ENCODE results near the gene SERPINE3. TPM values are rescaled to one million over a fixed set of nuclear protein-coding genes. Genes with fewer than 3 reads are reported as not detected.

The SERPINE3 gene
- total RNA-seq, 2 experiments from 2014 or later, result not detected

GRCh38 chr13:51317262-51317661 is 22.2 kb upstream of the SERPINE3 start:
- ATAC-seq, result no peak
- Mint-ChIP-seq H3K27ac (no peak overlapping the region), H3K4me3 (no peak overlapping the region), H3K36me3 (ENCODE audit: low read depth) (no peaks in the 10 kb centered on the region), H3K27me3 (ENCODE audit: low read depth) (peaks cover under 1% of the 10 kb centered on the region), H3K4me1 (ENCODE audit: low read depth) (no peaks in the 10 kb centered on the region), H3K9me3 (ENCODE audit: insufficient read depth) (no peaks in the 10 kb centered on the region)
- DNase-seq, result no peak
- CTCF ChIA-PET, result interaction anchor here (0.7 kb wide), 1 partner anchor 31 kb away, joined by 3 read pairs; no protein-coding TSS in a partner anchor
- POLR2A ChIA-PET, result no interaction called here

GRCh38 chr13:51318015-51318414 is 21.5 kb upstream of the SERPINE3 start:
- Mint-ChIP-seq H3K27ac (no peak overlapping the region), H3K36me3 (ENCODE audit: low read depth) (no peaks in the 10 kb centered on the region), H3K4me3 (no peak overlapping the region), H3K9me3 (ENCODE audit: insufficient read depth) (no peaks in the 10 kb centered on the region), H3K4me1 (ENCODE audit: low read depth) (no peaks in the 10 kb centered on the region), H3K27me3 (ENCODE audit: low read depth) (no peaks in the 10 kb centered on the region)
- no peak for DNase-seq
- ChIA-PET POLR2A (no interaction called here), CTCF (no interaction called here)
- ATAC-seq, result no peak

GRCh38 chr13:51318876-51319275 is 20.6 kb upstream of the SERPINE3 start:
- CTCF ChIA-PET, result no interaction called here
- no peak overlapping the region for H3K4me3 Mint-ChIP-seq
- no peaks in the 10 kb centered on the region for H3K27me3 Mint-ChIP-seq (ENCODE audit: low read depth)
- DNase-seq (no peak), ATAC-seq (no peak)
- no peaks in the 10 kb centered on the region for H3K36me3 Mint-ChIP-seq (ENCODE audit: low read depth)
- POLR2A ChIA-PET, result interaction anchor here (0.5 kb wide), 1 partner anchor 36 kb away, joined by 3 read pairs; no protein-coding TSS in a partner anchor
- no peak overlapping the region for H3K27ac Mint-ChIP-seq
- H3K4me1 Mint-ChIP-seq (ENCODE audit: low read depth), result no peaks in the 10 kb centered on the region
- no peaks in the 10 kb centered on the region for H3K9me3 Mint-ChIP-seq (ENCODE audit: insufficient read depth)

- ChIA-PET CTCF (interaction anchor here (0.9 to 2.6 kb wide), 2 partner anchors 36 to 476 kb away, joined by 3 to 7 read pairs; no protein-coding TSS in a partner anchor), POLR2A (no interaction called here)
- no peak overlapping the region for H3K4me3 Mint-ChIP-seq
- H3K27me3 Mint-ChIP-seq (ENCODE audit: low read depth), result no peaks in the 10 kb centered on the region
- no peak overlapping the region for H3K27ac Mint-ChIP-seq
- no peaks in the 10 kb centered on the region for H3K36me3 Mint-ChIP-seq (ENCODE audit: low read depth)
- ATAC-seq (no peak), DNase-seq (no peak)
- H3K9me3 Mint-ChIP-seq (ENCODE audit: insufficient read depth), result no peaks in the 10 kb centered on the region
- no peaks in the 10 kb centered on the region for H3K4me1 Mint-ChIP-seq (ENCODE audit: low read depth)
Measured at GRCh38 chr13:51321836-51322235, 17.7 kb upstream of the SERPINE3 start.

- H3K27ac Mint-ChIP-seq, result no peak overlapping the region
- H3K36me3 Mint-ChIP-seq (ENCODE audit: low read depth), result no peaks in the 10 kb centered on the region
- H3K27me3 Mint-ChIP-seq (ENCODE audit: low read depth), result no peaks in the 10 kb centered on the region
- CTCF ChIA-PET, result interaction anchor here (0.9 to 2.6 kb wide), 2 partner anchors 37 to 475 kb away, joined by 3 to 7 read pairs; no protein-coding TSS in a partner anchor
- H3K9me3 Mint-ChIP-seq (ENCODE audit: insufficient read depth), result no peaks in the 10 kb centered on the region
- no peaks in the 10 kb centered on the region for H3K4me1 Mint-ChIP-seq (ENCODE audit: low read depth)
- no peak overlapping the region for H3K4me3 Mint-ChIP-seq
- POLR2A ChIA-PET, result no interaction called here
- DNase-seq (no peak), ATAC-seq (no peak)
Measured at GRCh38 chr13:51322826-51323225, 16.7 kb upstream of the SERPINE3 start.

- DNase-seq (no peak), ATAC-seq (no peak)
- Mint-ChIP-seq H3K36me3 (ENCODE audit: low read depth) (no peaks in the 10 kb centered on the region), H3K27me3 (ENCODE audit: low read depth) (no peaks in the 10 kb centered on the region), H3K27ac (no peak overlapping the region), H3K4me3 (no peak overlapping the region), H3K4me1 (ENCODE audit: low read depth) (no peaks in the 10 kb centered on the region), H3K9me3 (ENCODE audit: insufficient read depth) (no peaks in the 10 kb centered on the region)
- ChIA-PET POLR2A (no interaction called here), CTCF (no interaction called here)
Measured at GRCh38 chr13:51323824-51324511, 15.5 kb upstream of the SERPINE3 start.

GRCh38 chr13:51324714-51325420 is 14.6 kb upstream of the SERPINE3 start:
- no peaks in the 10 kb centered on the region for H3K36me3 Mint-ChIP-seq (ENCODE audit: low read depth)
- CTCF ChIA-PET, result no interaction called here
- H3K9me3 Mint-ChIP-seq (ENCODE audit: insufficient read depth), result no peaks in the 10 kb centered on the region

GRCh38 chr13:51325837-51326236 is 13.7 kb upstream of the SERPINE3 start:
- Mint-ChIP-seq H3K36me3 (ENCODE audit: low read depth) (no peaks in the 10 kb centered on the region), H3K27ac (no peak overlapping the region), H3K9me3 (ENCODE audit: insufficient read depth) (no peaks in the 10 kb centered on the region), H3K4me1 (ENCODE audit: low read depth) (peaks cover 4% of the 10 kb centered on the region), H3K27me3 (ENCODE audit: low read depth) (no peaks in the 10 kb centered on the region), H3K4me3 (no peak overlapping the region)
- ATAC-seq (no peak), DNase-seq (no peak)
- CTCF ChIA-PET, result no interaction called here
- POLR2A ChIA-PET, result interaction anchor here (0.6 kb wide), 1 partner anchor 304 kb away, joined by 3 read pairs; no protein-coding TSS in a partner anchor

More at GRCh38 chr13:51324714-51325420, 14.6 kb upstream of the SERPINE3 start:
- no peak for DNase-seq
- ATAC-seq, result no peak
- H3K4me3 Mint-ChIP-seq, result no peak overlapping the region
- POLR2A ChIA-PET, result interaction anchor here (0.6 to 0.7 kb wide), 2 partner anchors 13 to 305 kb away, joined by 3 read pairs; no protein-coding TSS in a partner anchor
- no peaks in the 10 kb centered on the region for H3K27me3 Mint-ChIP-seq (ENCODE audit: low read depth)
- no peaks in the 10 kb centered on the region for H3K4me1 Mint-ChIP-seq (ENCODE audit: low read depth)
- no peak overlapping the region for H3K27ac Mint-ChIP-seq

GRCh38 chr13:51326777-51327176 is 12.7 kb upstream of the SERPINE3 start:
- Mint-ChIP-seq H3K27ac (no peak overlapping the region), H3K36me3 (ENCODE audit: low read depth) (no peaks in the 10 kb centered on the region), H3K4me1 (ENCODE audit: low read depth) (peaks cover 12% of the 10 kb centered on the region), H3K9me3 (ENCODE audit: insufficient read depth) (no peaks in the 10 kb centered on the region), H3K27me3 (ENCODE audit: low read depth) (no peaks in the 10 kb centered on the region), H3K4me3 (no peak overlapping the region)
- ATAC-seq (no peak), DNase-seq (no peak)
- POLR2A ChIA-PET, result no interaction called here
- CTCF ChIA-PET, result no interaction called here

GRCh38 chr13:51327961-51328360 is 11.5 kb upstream of the SERPINE3 start:
- no peaks in the 10 kb centered on the region for H3K27me3 Mint-ChIP-seq (ENCODE audit: low read depth)
- H3K9me3 Mint-ChIP-seq (ENCODE audit: insufficient read depth), result no peaks in the 10 kb centered on the region
- no peak overlapping the region for H3K4me3 Mint-ChIP-seq
- peaks cover 16% of the 10 kb centered on the region for H3K4me1 Mint-ChIP-seq (ENCODE audit: low read depth)
- no peak for DNase-seq
- no peak overlapping the region for H3K27ac Mint-ChIP-seq
- CTCF ChIA-PET, result no interaction called here
- no peaks in the 10 kb centered on the region for H3K36me3 Mint-ChIP-seq (ENCODE audit: low read depth)
- POLR2A ChIA-PET, result no interaction called here
- no peak for ATAC-seq

- no peaks in the 10 kb centered on the region for H3K36me3 Mint-ChIP-seq (ENCODE audit: low read depth)
- ChIA-PET CTCF (no interaction called here), POLR2A (no interaction called here)
- DNase-seq (no peak), ATAC-seq (no peak)
- no peak overlapping the region for H3K4me3 Mint-ChIP-seq
- no peaks in the 10 kb centered on the region for H3K27me3 Mint-ChIP-seq (ENCODE audit: low read depth)
- H3K9me3 Mint-ChIP-seq (ENCODE audit: insufficient read depth), result no peaks in the 10 kb centered on the region
- H3K4me1 Mint-ChIP-seq (ENCODE audit: low read depth), result peaks cover 19% of the 10 kb centered on the region
- H3K27ac Mint-ChIP-seq, result no peak overlapping the region
Measured at GRCh38 chr13:51328488-51328887, 11.0 kb upstream of the SERPINE3 start.

- CTCF ChIA-PET, result interaction anchor here (0.7 to 1.1 kb wide), 2 partner anchors 43 to 468 kb away, joined by 3 read pairs; no protein-coding TSS in a partner anchor
Measured at GRCh38 chr13:51329606-51330005, 9.9 kb upstream of the SERPINE3 start.

More at GRCh38 chr13:51329606-51330005, 9.9 kb upstream of the SERPINE3 start:
- Mint-ChIP-seq H3K27ac (no peak overlapping the region), H3K36me3 (ENCODE audit: low read depth) (no peaks in the 10 kb centered on the region), H3K27me3 (ENCODE audit: low read depth) (no peaks in the 10 kb centered on the region), H3K4me3 (no peak overlapping the region), H3K4me1 (ENCODE audit: low read depth) (peaks cover 19% of the 10 kb centered on the region), H3K9me3 (ENCODE audit: insufficient read depth) (no peaks in the 10 kb centered on the region)
- ATAC-seq (no peak), DNase-seq (no peak)
- POLR2A ChIA-PET, result no interaction called here

All from activated CD8-positive, alpha-beta T cell treated with anti-CD3 and anti-CD28 coated beads, Interleukin-2, amount 10 ng/mL, durations not matched to agents 7 days and 5 days (primary cell).